ENCODE measurements around the gene ZXDC. TPM values are rescaled to one million over a fixed set of nuclear protein-coding genes. Genes with fewer than 3 reads are reported as not detected.

The ZXDC gene
- total RNA-seq, 3 donors from 2014 or later, result 37.6 to 42.4 (median 39.0) TPM

GRCh38 chr3:126445506-126445905 lies 30.2 kb downstream of the ZXDC start:
- no peak for DNase-seq (ENCODE audit: low spot score in 2 of 2)

GRCh38 chr3:126442856-126443242 lies 32.8 kb downstream of the ZXDC start:
- no peaks in the 10 kb centered on the region for H3K9me3 ChIP-seq
- intact Hi-C loops (cut with DNase I; ENCODE audit: low total_unique reads), result no loop called here
- no peaks in the 10 kb centered on the region for H3K27me3 ChIP-seq
- H3K36me3 ChIP-seq, result no peaks in the 10 kb centered on the region
- no peaks in the 10 kb centered on the region for H3K4me1 ChIP-seq
- DNase-seq (ENCODE audit: low spot score in 2 of 2), result no peak
- no peak overlapping the region for H3K27ac ChIP-seq
- no peak for TF ChIP-seq CTCF (IDR thresholded peaks at IDR 0.05)
- H3K4me3 ChIP-seq, result no peak overlapping the region

More at GRCh38 chr3:126445506-126445905, 30.2 kb downstream of the ZXDC start:
- Histone ChIP-seq H3K27me3 (no peaks in the 10 kb centered on the region), H3K4me1 (no peaks in the 10 kb centered on the region), H3K4me3 (no peak overlapping the region), H3K27ac (no peak overlapping the region), H3K9me3 (no peaks in the 10 kb centered on the region), H3K36me3 (no peaks in the 10 kb centered on the region)
- TF ChIP-seq POLR2A (IDR thresholded peaks at IDR 0.05) (no peak), POLR2AphosphoS5 (IDR thresholded peaks at IDR 0.05) (no peak), CTCF (IDR thresholded peaks at IDR 0.05) (no peak)
- intact Hi-C loops (cut with DNase I; ENCODE audit: low total_unique reads), result no loop called here

DNA sequence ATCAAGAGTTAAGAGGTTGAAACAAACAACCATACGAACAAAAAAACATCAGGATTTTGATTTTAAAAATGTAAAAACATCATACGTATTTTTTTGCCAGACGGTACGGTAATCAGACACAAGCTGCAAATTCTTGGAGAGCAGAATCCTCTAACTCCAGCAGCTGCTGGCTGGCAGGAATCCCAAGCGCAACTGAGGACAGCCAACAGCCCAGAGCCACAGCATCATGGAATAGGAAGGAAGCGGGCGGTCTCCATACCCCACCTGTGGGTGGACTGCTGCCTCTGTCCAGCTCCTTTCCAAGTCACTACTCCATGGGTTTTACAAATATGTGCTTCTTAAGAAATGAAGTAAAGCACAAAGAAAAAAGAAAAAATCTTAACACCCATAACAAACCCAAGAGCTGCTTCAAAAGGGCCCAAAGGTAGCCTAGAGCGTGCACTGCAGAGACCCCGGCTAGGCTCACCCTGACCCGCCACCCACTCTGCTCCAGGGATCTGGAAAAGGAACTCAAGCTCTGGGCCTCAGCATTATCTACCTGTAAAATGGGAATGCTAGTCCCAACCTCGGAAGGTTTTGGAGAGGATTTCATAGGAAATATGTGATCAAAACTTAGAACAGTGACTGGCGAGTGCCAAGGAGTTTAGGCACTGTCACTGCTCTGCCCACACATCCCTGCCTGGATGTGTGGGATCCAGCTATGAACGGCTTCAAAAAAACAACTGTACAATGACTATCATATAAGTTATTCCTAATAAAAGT lies 33.4 kb downstream of the ZXDC start:
- no peaks in the 10 kb centered on the region for H3K36me3 ChIP-seq
- no peak overlapping the region for H3K4me3 ChIP-seq
- TF ChIP-seq POLR2AphosphoS5 (IDR thresholded peaks at IDR 0.05), result no peak
- DNase-seq (ENCODE audit: low spot score in 2 of 2), result no peak
- intact Hi-C loops (cut with DNase I; ENCODE audit: low total_unique reads), result no loop called here
- no peaks in the 10 kb centered on the region for H3K4me1 ChIP-seq
- H3K27ac ChIP-seq, result no peak overlapping the region
- no peaks in the 10 kb centered on the region for H3K27me3 ChIP-seq
- no peaks in the 10 kb centered on the region for H3K9me3 ChIP-seq

DNA sequence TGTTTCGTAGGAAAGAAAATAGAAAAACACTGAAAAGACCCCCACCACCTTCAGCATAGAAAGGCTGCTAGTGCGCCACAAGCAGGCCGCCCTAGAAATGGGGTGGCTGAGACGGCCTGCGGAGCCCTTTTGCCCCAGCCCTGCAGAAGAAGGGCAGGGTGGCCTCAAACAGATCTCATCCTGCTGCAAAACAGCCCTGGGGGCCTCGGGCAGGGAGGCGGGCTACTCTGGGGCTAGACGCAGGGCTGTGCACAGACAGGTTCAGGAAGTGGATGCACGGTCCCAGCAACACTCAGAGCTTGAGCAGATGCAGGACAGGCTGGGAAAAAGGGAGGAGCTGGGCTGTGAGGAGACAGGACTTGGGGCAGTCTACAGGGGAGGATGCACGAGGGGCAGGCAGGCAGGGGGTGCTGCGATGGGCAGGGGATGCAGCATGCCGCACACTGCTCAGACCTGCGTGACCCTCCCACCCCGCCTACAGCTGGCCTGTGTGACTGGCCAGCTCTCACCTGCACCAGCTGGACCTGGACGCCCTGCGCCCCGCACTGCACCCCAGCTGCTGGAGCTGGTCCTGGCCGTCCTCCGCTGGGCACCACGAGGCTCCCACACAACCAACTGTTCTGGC lies 34.3 kb downstream of the ZXDC start:
- DNase-seq (ENCODE audit: low spot score in 2 of 2), result no peak
- no peak for TF ChIP-seq POLR2AphosphoS5 (IDR thresholded peaks at IDR 0.05)
- TF ChIP-seq POLR2A (IDR thresholded peaks at IDR 0.05), result no peak
- TF ChIP-seq CTCF (IDR thresholded peaks at IDR 0.05), result no peak
- intact Hi-C loops (cut with DNase I; ENCODE audit: low total_unique reads), result no loop called here
- Histone ChIP-seq H3K36me3 (no peaks in the 10 kb centered on the region), H3K4me3 (no peak overlapping the region), H3K27ac (no peak overlapping the region), H3K9me3 (no peaks in the 10 kb centered on the region), H3K4me1 (no peaks in the 10 kb centered on the region), H3K27me3 (no peaks in the 10 kb centered on the region)

DNA sequence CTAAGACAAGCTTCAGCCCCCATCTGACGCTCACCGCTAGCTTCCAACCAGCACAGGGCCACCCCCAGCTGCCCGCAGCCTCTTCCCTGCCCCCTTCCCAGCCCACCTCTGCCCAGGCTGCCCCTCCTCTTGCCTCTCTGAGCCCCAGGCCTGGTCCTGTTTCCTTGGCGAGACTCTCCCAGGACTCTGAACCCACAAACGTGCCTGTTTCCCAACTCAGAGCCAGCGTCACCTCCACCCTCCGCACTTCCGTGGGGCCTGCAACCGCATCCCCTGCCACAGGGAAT lies 35.0 kb downstream of the ZXDC start:
- Histone ChIP-seq H3K27ac (no peak overlapping the region), H3K9me3 (no peaks in the 10 kb centered on the region), H3K4me3 (no peak overlapping the region), H3K36me3 (no peaks in the 10 kb centered on the region), H3K27me3 (no peaks in the 10 kb centered on the region), H3K4me1 (no peaks in the 10 kb centered on the region)
- no peak for DNase-seq (ENCODE audit: low spot score in 2 of 2)
- TF ChIP-seq POLR2AphosphoS5 (IDR thresholded peaks at IDR 0.05) (no peak), CTCF (IDR thresholded peaks at IDR 0.05) (no peak), POLR2A (IDR thresholded peaks at IDR 0.05) (no peak)
- intact Hi-C loops (cut with DNase I; ENCODE audit: low total_unique reads), result no loop called here
